ENCODE data around the gene DLL3.

DLL3 gene

DNA sequence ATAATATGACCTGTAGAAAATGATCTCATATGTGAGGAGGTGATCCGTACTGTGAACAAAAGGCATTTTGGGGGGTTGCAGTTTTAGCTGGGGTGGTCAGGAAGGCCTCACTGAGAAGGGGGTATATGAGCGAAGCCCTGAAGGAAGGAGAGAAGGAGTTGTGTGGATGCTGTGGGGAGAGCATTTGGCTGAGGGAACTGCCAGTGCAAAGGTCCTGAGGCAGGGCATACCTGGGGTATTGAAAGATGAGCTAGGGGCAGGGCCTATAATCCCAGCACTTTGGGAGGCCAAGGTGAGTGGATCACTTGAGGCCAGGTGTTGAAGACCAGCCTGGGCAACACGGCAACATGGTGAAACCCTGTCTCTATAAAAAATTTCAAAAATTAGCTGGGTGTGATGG is 18.7 kb downstream of the DLL3 start:
- no peak for DNase-seq (ENCODE audit: low read depth in 3 of 3)

DNA sequence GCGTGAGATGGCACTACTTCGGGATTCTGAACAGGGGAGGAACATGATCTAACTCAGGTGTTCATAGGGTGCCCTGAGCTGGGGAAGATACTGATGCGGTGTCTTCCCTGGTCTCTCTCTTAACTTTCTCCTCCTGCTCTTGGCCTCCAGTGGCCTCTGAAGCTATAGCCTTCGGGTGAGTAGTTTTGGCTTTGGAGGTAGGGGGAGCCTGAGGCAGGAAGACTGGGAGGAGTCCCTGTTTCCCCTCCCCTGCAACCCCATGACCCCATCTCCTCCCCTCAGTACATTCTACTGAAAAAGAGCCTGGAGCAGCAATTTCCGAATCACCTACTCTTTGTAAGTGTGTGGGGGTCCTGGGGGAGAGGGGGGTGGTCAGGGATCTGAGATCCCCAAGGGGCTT is 19.7 kb downstream of the DLL3 start:
- no peak for DNase-seq (ENCODE audit: low read depth in 3 of 3)

DNA sequence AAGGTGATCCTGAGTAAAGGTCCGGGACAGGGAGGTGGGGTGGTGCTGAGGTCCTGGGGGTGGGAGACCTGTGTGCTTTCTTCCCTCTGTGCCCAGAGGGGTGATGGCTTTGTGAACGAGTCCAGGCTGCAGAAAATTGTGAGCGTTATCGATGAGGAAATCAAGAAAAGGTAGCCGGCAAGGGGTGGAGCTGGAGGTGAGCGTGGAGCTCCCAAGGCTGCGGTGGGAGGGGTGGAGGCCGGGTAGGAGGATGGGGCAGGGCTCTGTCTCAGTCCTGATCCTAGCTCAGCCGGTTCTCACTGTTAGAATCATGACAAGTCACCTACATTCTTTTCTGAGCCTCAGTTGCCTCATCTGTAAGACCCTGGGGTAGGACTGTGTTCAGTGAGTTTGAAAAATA is 20.2 kb downstream of the DLL3 start:
- DNase-seq (ENCODE audit: low read depth in 3 of 3), result no peak

DNA sequence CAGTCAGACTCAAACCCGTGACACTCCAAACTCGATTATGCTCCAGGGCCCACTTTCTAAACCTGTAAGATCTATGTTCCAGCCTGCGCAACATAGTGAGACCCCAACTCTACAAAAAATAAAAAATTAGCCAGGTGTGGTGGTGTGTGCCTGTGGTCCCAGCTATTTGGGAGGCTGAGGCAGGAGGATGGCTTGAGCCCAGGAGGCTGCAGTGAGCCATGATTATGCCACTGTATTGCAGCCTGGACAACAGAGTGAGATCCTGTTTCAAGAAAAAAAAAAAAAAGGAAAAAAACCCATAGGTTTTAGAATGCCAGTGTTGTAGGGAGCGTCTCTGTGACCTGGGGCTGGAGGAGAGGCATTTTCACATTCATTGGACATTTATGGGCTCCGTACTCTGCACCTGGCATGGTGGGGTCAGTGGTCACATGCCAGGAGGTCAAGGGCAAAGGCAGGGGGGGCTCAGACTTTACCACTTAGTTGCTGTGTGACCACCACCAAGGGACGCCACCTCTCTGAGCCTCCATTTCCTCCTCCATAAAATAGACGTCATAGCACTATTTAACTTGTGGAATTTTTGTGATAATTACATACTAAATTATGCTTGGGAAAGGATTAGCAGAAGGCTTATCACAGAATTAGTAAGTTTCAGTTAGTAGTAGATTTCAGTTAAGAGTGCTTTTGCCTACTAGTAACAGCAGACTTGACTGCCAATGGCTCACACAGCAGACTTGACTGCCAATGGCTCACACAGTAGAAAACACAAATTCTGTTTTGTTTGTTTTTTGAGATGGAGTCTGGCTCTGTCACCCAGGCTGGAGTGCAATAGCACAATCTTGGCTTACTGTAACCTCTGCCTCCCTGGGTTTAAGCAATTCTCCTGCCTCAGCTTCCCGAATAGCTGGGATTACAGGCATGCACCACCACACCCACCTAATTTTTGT is 22.1 kb downstream of the DLL3 start:
- no peak for DNase-seq (ENCODE audit: low read depth in 3 of 3)

DNA sequence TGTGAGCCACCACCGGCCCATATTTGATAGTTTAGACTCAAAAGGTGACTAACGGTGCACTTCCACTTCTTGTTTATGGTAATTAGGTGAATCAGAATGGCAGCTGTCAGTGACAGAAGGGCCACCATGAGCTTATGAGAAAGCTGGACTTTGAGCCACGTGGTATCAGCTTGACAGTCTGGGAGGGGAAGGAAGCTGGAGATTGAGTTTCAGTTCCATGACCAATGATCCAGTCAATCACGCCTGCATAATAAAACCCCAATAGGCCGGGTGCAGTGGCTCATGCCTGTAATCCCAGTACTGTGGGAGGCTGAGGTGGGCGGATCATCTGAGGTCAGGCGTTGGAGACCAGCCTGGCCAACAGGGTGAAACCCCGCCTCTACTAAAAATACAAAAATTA is 25.7 kb downstream of the DLL3 start:
- no peak for DNase-seq (ENCODE audit: low read depth in 3 of 3)

DNA sequence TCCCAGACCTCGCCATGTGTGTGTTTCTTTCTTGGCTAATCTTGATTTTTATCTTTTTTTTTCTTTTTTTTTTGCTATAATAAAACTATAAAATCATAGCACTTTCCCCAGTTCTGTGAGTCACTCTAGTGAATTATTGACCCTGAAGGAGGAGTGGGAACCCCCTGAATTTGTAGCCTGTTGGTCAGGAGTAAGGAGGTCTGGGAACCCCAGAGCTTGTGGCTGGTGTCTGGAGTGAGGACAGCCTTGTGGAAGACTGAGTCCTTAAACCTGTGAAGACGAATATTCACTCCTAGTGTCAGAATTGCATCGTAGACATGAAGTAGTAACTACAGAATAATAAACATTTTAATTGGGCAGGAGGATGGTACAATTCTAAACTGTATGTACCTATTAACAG is 26.5 kb downstream of the DLL3 start:
- no peak for DNase-seq (ENCODE audit: low read depth in 3 of 3)

DNA sequence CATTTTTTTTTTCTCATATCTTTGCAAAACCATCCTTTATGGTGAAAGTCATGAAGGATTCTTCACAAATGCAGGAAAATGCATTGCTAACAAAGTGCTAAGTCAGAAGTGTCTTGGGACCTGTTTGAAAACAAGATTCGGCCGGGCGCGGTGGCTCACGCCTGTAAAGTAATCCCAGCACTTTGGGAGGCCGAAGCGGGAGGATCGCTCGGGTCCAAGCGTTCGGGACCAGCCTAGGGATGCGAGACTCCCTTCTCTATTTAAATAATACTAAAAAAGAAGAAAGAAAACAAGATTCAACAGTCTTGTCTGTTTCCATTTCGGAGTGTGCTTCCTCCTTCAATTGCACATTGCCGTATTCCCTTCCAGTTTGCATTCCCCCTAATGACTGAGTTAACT is 33.1 kb downstream of the DLL3 start:
- no peak for DNase-seq (ENCODE audit: low read depth in 3 of 3)

DNA sequence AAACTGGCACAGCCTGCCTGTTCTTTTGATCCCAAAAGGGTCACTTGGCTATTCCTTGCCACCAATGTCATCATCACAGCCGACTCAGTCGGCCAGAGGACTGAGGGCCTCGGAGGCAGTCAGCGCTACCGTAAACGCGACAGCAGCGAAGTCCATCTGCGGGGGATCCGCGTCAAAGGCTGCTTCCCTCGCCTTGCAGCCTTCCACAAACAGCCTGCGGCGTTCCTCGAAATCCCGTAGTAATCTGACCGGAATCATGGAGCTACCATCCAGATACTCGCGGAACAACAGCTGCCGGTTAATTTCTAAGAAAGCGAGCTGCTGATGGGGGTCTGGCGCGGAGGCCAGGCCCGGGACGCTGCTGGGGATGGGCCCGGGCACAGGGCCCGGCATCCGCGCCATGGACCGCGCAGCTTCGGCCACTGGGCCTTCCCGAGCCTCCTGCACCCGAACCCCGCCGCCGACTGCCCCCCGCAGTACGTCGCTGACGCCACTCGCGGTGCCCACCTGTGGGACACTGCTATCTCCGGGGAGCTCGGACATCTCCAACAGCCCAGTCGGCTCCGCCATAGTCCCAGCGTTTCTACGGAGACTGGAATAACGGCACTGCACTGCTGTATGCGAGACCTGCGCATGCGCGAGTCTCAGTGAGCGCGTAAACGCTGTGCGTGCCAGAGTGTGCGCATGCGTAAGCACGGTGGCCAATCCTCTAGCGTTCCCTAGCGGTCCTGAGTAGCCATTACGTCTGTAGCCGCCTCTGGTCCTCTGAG is 33.7 kb downstream of the DLL3 start, which contains the start of gene EID2B:
Gene EID2B (minus strand): TSS at position 620 of the 770 bp plus-strand sequence. CDS start 50 bp downstream, at position 570.
- peak; percentile 83 to 92 (median 86) for DNase-seq (ENCODE audit: low read depth in 3 of 3)

DNA sequence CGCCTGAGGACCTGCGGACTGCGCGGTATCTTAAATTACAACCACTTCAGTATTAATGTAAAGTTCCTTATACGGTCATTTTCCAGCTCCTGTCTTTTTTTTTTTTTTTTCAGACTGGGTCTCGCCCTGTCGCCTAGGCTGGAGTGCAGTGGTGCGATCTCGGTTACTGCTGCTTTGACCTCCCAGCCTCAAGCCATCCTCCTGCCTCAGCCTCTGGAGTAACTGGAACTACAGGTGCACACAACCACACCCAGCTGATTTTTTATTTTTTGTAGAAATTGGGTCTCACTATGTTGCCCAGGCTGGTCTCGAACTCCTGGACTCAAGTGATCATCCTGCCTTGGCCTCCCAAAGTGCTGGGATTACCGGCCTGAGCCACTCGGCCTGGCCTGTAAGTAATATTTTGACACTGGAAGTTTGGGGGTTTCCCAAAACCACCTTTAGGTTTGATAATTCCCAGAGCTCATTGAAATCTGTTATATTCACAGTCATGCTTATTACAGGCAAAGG is 34.3 kb downstream of the DLL3 start:
- no peak for DNase-seq (ENCODE audit: low read depth in 3 of 3)

DNA sequence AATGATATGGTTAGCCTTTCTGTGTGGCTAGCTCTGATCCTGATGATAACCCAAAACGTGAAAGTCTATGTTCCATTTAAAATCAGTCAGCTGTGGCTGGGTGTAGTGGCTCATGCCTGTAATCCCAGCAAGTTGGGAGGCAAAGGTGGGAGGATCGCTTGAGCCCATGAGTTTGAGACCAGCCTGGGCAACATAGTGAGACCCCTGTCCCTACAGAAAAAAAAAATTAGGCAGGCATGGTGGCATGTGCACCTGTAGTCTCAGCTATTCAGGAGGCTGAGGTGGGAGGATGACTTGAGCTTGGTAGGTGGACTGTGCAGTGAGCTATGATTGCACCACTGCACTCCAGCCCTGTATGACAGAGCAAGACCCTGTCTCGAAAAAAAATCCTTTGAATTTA is 35.0 kb downstream of the DLL3 start:
- DNase-seq (ENCODE audit: low read depth in 3 of 3), result no peak

DNA sequence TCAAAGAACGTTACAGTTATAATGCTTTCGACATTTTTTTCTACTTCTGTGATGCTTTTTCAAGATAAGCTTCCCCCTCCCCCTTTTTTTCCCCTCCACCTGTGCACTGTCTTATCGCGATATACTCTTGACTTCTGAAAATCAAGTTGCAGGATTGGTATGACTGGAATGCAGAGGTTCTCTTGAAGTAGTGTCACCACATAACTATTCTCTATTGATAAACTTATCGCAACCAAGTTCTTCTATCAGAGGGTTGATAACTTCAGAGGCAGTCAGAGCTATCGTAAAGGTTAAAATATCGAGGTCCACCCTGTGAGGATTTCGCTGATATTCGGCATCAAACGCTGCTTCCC is 40.4 kb downstream of the DLL3 start:
- no peak for DNase-seq (ENCODE audit: low read depth in 3 of 3)

DNA sequence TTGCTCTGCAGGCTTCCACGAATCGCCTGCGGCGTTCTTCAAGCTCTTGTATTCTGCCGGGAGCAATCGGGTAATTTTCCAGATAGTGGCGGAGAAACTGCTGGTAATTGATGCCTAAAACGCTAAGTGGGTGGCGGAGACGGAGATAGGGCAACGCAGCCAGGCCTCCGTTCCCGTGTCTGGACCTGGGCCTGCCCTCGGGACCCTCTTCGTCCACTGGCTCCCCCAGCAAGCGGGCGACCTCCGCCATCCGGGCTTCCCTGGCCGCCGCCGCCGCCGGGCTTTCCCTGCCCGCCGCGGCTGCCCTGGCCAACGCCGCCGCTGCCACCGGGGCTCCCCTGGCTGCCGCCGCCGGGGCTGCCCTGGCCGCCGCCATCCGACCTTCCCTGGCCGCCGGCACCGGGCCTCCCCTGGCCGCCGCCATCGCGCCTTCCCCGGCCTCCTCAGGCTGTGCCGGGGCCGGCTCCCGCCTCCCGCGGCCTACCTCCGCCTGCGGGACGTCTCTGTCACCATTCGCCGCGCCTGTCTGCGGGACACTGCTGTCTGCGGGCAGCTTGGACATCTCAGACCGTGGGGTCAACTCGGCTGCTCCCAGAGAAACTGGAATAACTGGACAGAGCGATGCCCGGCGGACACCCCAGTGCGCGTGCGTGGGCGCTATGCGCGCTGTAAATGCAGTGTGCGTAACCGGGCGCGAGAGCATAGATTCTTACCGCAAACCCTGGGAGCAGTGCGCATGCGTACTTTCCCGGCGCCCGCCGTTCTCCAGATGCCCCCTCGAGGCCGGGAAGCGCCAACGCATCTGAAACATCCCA is 41.0 kb downstream of the DLL3 start, which contains the start of gene EID2:
Gene EID2 (minus strand): TSS at position 644 of the 815 bp plus-strand sequence. CDS start 82 bp downstream, at position 562.
- peak; percentile 83 to 94 (median 93) for DNase-seq (ENCODE audit: low read depth in 3 of 3)

DNA sequence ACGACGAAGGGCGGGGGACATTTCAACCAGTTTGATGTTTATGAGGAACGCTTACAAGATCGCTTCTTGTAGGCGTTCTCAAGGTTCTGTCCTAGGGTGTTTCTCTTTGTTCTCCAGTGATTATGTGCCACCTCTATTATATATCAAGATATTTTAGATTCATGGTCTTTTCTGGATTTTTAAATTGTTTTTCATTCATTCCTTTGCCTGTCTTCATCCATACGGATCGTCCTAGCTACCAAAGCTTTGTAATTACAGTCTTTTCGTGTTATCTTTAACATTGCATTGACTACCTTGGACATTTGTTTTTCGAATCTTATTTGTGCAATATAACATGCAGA is 41.6 kb downstream of the DLL3 start:
- no peak for DNase-seq (ENCODE audit: low read depth in 3 of 3)

DNA sequence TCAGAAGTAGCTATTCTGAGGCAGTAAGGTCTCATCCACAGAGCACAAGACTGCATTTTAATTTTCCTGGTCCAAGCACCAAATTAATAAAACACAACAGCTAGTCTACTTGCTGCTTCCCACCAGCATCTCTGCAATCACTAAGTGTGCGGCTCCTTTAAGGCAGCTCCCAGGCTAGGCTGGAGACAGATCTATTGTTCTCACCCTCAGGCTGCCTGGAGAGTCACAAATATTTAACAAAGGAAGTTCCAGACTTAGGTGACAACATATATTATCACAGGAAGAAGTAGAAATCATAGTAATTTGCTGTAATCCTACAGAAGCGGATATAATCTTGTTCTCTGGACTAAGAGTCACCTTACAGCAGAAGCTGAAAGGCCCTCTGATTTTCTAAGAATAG is 43.5 kb downstream of the DLL3 start:
- DNase-seq (ENCODE audit: low read depth in 3 of 3), result no peak

DNA sequence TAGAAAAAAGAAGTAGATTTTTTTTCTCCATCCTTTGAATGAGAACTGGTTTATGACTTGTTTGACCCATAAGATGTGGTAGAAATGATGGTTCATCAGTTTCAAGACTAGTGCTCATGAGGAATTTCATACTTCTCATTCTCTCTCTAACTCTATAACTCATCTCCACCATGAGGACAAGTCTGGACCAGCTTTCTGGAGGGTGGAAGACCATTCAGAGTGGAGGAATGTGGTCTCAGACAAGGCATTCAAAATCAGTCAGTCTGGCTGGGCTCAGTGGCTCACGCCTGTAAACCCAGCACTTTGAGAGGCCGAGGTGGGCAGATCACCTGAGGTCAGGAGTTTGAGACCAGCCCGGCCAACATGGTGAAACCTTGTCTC is 44.7 kb downstream of the DLL3 start:
- no peak for DNase-seq (ENCODE audit: low read depth in 3 of 3)

DNA sequence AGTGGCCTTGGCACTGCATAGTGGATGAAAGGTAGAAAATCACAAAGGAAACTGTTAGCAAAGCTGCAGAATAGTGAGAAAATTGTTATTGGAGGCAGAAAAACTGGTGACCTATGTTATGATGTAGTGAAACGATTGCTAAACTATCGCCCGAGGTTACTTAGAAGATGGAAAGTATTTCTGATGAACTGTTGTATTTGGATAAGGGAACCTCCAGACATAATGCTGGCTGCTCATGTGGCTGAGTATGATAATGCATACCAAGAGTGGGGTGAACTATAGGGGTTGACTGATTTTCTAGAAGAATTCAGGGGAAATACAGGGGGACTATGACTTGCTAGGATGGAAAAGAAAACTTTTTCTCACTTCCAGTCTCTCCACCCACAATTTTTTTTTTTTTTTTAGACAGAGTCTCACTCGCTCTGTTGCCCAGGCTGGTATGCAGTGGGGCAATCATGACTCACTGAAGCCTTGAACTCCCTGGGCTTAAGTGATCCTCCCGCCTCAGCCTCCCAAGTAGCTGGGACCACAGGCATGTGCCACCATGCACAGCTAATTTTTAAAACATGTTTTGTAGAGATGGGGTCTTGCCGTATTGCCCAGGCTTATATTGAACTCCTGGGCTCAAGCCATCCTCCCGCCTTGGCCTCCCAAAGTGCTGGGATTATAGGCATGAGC is 45.6 kb downstream of the DLL3 start:
- DNase-seq (ENCODE audit: low read depth in 3 of 3), result no peak

DNA sequence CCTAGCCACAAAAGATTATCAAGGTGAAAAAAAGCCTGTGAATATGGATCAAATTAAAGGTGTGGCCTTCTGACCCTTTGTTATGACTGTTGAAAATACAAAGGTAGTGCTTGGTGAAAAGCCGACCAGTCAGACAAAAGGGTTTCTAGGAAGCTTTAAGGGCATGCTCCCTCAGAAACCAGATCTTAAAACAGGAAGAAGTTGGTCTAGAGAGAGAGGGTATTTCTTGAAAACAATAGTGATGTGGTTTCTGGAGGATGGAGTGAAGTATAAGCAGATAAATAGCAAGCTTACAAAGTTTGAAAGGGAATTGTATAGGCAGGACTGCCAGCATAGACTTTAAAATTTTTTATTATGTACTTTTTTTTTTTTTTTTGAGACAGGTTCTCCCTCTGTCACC is 46.2 kb downstream of the DLL3 start:
- DNase-seq (ENCODE audit: low read depth in 3 of 3), result no peak

DNA sequence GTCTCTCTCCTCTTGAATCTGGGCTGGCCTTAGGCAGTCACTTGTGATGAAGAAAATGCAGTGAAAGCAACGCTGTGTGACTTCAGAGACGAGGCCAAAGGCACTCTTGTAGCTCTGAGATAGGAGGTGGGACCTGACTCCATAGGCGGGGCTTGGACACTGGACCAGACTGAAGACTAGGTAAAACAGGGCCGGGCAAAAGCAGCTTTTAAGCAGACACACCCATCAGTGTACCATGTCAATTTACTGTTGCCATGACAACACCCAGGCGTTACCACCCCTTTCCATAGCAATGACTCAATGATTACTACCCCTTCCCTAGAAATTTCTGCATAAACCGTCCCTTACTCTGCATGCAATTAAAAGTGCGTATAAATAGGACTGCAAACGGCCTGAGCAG is 47.9 kb downstream of the DLL3 start:
- DNase-seq (ENCODE audit: low read depth in 3 of 3), result no peak

DNA sequence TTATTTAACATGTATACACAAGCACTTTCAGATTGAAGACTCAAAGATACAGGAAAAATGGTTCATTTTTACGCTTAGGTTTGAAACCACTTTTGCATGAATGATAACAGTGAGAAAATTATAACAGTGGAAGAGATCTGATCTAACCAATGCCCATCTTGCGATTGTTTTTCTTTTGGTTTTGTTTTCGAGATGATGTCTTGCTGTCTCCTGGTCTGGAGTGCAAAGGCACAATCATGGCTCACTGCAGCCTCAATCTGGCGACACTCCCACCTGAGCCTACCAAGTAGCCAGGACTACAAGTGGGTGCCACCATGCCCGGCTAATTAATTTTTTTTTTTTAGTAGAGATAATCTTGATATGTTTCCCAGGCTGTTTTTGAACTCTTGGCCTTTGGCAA is 51.5 kb downstream of the DLL3 start:
- DNase-seq (ENCODE audit: low read depth in 3 of 3), result no peak

DNA sequence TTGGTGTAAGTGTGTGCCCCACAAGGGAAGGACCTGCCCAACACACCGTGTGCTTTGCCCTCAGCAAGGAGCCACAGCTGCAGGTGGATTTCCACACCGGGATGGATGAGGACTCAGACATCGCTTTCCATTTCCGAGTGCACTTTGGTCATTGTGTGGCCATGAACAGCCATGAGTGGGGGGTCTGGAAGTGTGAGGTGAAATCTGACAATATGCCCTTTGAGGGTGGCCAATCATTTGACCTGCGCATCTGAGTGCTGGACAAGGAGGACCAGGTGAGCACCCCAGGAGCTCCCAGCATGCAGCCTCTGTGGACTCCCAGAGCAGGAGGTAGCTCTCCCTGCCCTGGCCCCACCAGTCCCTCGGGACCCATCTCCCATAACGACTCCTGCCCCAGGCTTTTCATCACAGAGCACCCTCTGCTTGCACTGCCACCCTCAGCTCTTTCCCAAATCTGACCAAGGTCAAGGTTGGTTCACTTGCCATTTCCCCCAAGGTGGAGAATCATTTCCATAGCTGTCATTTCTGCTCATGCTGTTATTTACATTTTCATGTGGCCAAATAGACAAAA is 54.4 kb downstream of the DLL3 start:
- DNase-seq (ENCODE audit: low read depth in 3 of 3), result no peak

DNA sequence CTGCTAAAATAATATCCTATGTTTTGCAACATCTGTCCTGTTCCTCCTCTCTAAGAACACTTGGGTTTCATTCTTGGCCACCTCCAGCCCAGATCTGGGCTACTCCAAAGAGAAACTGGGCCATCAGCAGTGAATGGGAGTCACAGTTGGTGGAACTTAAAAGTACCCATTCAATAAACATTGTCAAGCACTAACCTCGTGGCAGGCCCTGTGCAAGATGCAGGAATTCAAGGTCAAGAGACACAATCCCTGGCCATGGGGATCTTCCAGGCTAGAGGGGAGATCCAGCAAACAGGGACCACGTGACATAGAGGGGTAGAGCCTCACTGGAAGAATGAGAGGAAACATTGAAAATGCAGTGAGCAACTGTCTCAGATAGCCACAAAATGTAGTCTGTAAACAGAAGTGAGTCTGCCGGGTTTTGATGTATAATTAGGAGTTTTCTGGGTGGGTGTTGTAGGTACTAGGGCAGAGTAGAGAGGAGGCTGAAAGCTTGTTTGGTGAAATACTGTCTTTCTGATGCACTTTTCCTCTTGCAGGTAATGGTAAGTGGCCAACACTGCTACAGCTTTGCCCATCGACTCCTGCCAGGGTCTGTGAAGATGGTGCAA is 56.1 kb downstream of the DLL3 start:
- DNase-seq (ENCODE audit: low read depth in 3 of 3), result no peak

Measured in stimulated activated CD4-positive, alpha-beta T cell treated with anti-CD3 and anti-CD28 coated beads, TNF-alpha, amount 100 ng/mL, for 4 hours (primary cell).